A549 (cell line): ENCODE results near the gene INSYN2B.

ENCODE experiments used
- CHD2 ChIP-seq: fragments of 150-350 bp; IDR thresholded peaks from 2 replicates; pipeline ENCODE4 v1.6.1; 2014; ENCODE audit warnings: low read length; ENCODE audit not compliant: partially characterized antibody
- MAZ ChIP-seq: fragments of 150-350 bp; IDR thresholded peaks from 2 replicates; pipeline ENCODE4 v1.6.1; 2014; ENCODE audit warnings: antibody characterized with exemption, low read depth, low read length, borderline replicate concordance
- POLR2A ChIP-seq: IDR thresholded peaks from 2 replicates; pipeline ENCODE4 v1.6.1; 2012; ENCODE audit warnings: mild to moderate bottlenecking, low read length
- RAD21 ChIP-seq, 2 experiments: fragments of >200 bp in 1 of 2; sonication (Bioruptor Twin) in 1 of 2; formaldehyde crosslinking in 1 of 2; IDR thresholded peaks in 1 of 2; conservative IDR thresholded peaks in 1 of 2; 2 replicates in 1 of 2; 3 replicates in 1 of 2; pipeline ENCODE4 v1.6.1; 2012 to 2018; ENCODE audit warnings: inconsistent platforms in 1 of 2
- TF ChIP-seq, protein P1 (sequence below): fragments of 200-600 bp; sonication (generic); IDR thresholded peaks from 2 replicates; pipeline ENCODE4 v1.6.1; 2016; ENCODE audit warnings: antibody characterized with exemption, mild to moderate bottlenecking, moderate library complexity
- TF ChIP-seq, protein P2 (sequence below): IDR thresholded peaks from 2 replicates; pipeline ENCODE4 v1.6.1; 2012
- TF ChIP-seq, protein P3 (sequence below): fragments of 450-650 bp; IDR thresholded peaks from 2 replicates; pipeline ENCODE4 v1.6.1; 2014; ENCODE audit warnings: antibody characterized with exemption

DNA sequence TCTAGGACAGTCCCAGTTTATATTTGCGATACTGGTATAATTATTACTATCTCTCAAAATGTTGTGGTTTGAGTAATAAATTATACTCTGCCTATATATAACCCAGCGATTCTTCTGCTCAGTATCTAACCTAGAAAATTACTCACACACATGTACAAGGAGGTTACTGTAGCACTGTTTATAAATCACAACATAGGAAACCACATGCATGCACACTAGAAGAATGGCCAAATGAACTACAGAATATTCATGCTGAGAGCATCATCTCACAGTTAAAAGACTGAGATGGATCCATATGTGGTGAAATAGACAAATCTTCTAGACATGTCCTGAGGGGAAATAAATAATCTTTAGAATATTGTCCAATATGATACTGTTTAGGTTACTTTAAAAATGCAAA is 62.1 kb downstream of the INSYN2B start:
- TF ChIP-seq POLR2A (no peak), CHD2 (no peak), MAZ (no peak), RAD21 (conservative IDR thresholded peaks at IDR 0.05 in 1 of 2, IDR thresholded peaks at IDR 0.05 in 1 of 2) (no peak)
- TF ChIP-seq, protein P1, sequence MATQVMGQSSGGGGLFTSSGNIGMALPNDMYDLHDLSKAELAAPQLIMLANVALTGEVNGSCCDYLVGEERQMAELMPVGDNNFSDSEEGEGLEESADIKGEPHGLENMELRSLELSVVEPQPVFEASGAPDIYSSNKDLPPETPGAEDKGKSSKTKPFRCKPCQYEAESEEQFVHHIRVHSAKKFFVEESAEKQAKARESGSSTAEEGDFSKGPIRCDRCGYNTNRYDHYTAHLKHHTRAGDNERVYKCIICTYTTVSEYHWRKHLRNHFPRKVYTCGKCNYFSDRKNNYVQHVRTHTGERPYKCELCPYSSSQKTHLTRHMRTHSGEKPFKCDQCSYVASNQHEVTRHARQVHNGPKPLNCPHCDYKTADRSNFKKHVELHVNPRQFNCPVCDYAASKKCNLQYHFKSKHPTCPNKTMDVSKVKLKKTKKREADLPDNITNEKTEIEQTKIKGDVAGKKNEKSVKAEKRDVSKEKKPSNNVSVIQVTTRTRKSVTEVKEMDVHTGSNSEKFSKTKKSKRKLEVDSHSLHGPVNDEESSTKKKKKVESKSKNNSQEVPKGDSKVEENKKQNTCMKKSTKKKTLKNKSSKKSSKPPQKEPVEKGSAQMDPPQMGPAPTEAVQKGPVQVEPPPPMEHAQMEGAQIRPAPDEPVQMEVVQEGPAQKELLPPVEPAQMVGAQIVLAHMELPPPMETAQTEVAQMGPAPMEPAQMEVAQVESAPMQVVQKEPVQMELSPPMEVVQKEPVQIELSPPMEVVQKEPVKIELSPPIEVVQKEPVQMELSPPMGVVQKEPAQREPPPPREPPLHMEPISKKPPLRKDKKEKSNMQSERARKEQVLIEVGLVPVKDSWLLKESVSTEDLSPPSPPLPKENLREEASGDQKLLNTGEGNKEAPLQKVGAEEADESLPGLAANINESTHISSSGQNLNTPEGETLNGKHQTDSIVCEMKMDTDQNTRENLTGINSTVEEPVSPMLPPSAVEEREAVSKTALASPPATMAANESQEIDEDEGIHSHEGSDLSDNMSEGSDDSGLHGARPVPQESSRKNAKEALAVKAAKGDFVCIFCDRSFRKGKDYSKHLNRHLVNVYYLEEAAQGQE, result no peak
- TF ChIP-seq, protein P2, sequence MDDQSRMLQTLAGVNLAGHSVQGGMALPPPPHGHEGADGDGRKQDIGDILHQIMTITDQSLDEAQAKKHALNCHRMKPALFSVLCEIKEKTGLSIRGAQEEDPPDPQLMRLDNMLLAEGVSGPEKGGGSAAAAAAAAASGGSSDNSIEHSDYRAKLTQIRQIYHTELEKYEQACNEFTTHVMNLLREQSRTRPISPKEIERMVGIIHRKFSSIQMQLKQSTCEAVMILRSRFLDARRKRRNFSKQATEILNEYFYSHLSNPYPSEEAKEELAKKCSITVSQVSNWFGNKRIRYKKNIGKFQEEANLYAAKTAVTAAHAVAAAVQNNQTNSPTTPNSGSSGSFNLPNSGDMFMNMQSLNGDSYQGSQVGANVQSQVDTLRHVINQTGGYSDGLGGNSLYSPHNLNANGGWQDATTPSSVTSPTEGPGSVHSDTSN, result no peak
- TF ChIP-seq, protein P3, sequence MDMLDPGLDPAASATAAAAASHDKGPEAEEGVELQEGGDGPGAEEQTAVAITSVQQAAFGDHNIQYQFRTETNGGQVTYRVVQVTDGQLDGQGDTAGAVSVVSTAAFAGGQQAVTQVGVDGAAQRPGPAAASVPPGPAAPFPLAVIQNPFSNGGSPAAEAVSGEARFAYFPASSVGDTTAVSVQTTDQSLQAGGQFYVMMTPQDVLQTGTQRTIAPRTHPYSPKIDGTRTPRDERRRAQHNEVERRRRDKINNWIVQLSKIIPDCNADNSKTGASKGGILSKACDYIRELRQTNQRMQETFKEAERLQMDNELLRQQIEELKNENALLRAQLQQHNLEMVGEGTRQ, result no peak
